GM12878 (cell line): ENCODE results near the gene TTC31. TPM values are rescaled to one million over a fixed set of nuclear protein-coding genes. Genes with fewer than 3 reads are reported as not detected.

Source experiments
- ATAC-seq: fragments of 200-7000 bp; cut with Tn5 transposase; 3 replicates; pipeline ENCODE4 v1.9.1; 2020; ENCODE audit warnings: mild to moderate bottlenecking, moderate library complexity
- BruUV-seq: library from RNA; stranded (reverse); fragments of 400-500 nt; replicated peaks from 2 replicates; lab custom pipeline; 2021; lab: Mats Ljungman, UMichigan
- CTCF ChIA-PET: fragments of 300-600 bp; sonication (Branson Sonifier 250); formaldehyde crosslinking; extraction: SDS; loops from one replicate; lab custom pipeline; 2021; ENCODE audit warnings: inconsistent platforms; lab: Yijun Ruan, JAX
- POLR2A ChIA-PET: fragments of 350-600 bp; formaldehyde crosslinking; extraction: SDS; loops from one replicate; lab custom pipeline; 2021; ENCODE audit warnings: inconsistent platforms; lab: Charles Lee
- RAD21 ChIA-PET: fragments of 300-600 bp; sonication (Branson Sonifier 250); formaldehyde crosslinking; loops from one replicate; lab custom pipeline; 2023; ENCODE audit warnings: antibody characterized with exemption; ENCODE audit not compliant: unreplicated experiment; lab: Charles Lee
- SMC1A ChIA-PET: fragments of 300-600 bp; sonication (Branson Sonifier 250); formaldehyde crosslinking; loops from one replicate; lab custom pipeline; 2023; ENCODE audit not compliant: unreplicated experiment, uncharacterized antibody; lab: Charles Lee
- DNase-seq: peaks from one replicate; pipeline ENCODE4 v3.0.0-alpha.2; 2011; ENCODE audit warnings: low read depth, low spot score
- FAIRE-seq: peaks from 3 replicates; lab custom pipeline; 2011; peaks lifted over from hg19 to GRCh38; lab: Jason Lieb, UNC
- H2AFZ ChIP-seq: 2 replicates; pipeline ENCODE4 v1.6.0; 2011; ENCODE audit warnings: low read depth, low read length, control low read depth; ENCODE audit not compliant: control insufficient read depth
- H3K27ac ChIP-seq: 2 replicates; pipeline ENCODE4 v1.5.1; 2011; ENCODE audit warnings: control low read depth; ENCODE audit not compliant: control insufficient read depth, insufficient read depth
- H3K27me3 ChIP-seq, 2 experiments: replicated peaks in 1 of 2; 2 replicates each; pipeline versions ENCODE4 v1.6.0 to v1.6.1; 2011; ENCODE audit warnings: low read length in 1 of 2; ENCODE audit not compliant: control insufficient read depth in 2 of 2, insufficient read depth in 2 of 2
- H3K36me3 ChIP-seq, 2 experiments: 2 replicates each; pipeline ENCODE4 v1.5.1; 2011; ENCODE audit warnings: low read length in 1 of 2; ENCODE audit not compliant: control insufficient read depth in 2 of 2, insufficient read depth in 2 of 2
- H3K4me1 ChIP-seq: 2 replicates; pipeline ENCODE4 v1.6.1; 2011; ENCODE audit warnings: mild to moderate bottlenecking, low read length, moderate library complexity, mixed read lengths; ENCODE audit not compliant: control insufficient read depth, insufficient read depth
- H3K4me2 ChIP-seq: 2 replicates; pipeline ENCODE4 v1.6.0; 2011; ENCODE audit warnings: control low read depth; ENCODE audit not compliant: control insufficient read depth, insufficient read depth
- H3K4me3 ChIP-seq: fragments of 200-600 bp; sonication (generic); 2 replicates; pipeline ENCODE4 v1.5.1; 2016
- H3K79me2 ChIP-seq: 2 replicates; pipeline ENCODE4 v1.6.0; 2011; ENCODE audit warnings: low read length; ENCODE audit not compliant: control insufficient read depth, insufficient read depth
- H3K9ac ChIP-seq: 2 replicates; pipeline ENCODE4 v1.8.0; 2011; ENCODE audit warnings: low read length, control low read depth, mixed read lengths; ENCODE audit not compliant: control insufficient read depth, insufficient read depth
- H3K9me3 ChIP-seq: replicated peaks from 3 replicates; pipeline ENCODE4 v1.5.1; 2011; ENCODE audit warnings: mild to moderate bottlenecking, low read length; ENCODE audit not compliant: control insufficient read depth, insufficient read depth
- H4K20me1 ChIP-seq: 2 replicates; pipeline ENCODE4 v1.6.0; 2011; ENCODE audit not compliant: control insufficient read depth, insufficient read depth
- BCL3 ChIP-seq: IDR thresholded peaks from 2 replicates; pipeline ENCODE4 v1.6.1; 2011; ENCODE audit warnings: borderline replicate concordance, low read depth, mild to moderate bottlenecking, moderate library complexity, low read length; ENCODE audit not compliant: insufficient read depth, poor library complexity, severe bottlenecking
- CBFB ChIP-seq: IDR thresholded peaks from 2 replicates; pipeline ENCODE4 v1.6.1; 2016; ENCODE audit warnings: antibody characterized with exemption, low read depth
- ELK1 ChIP-seq: IDR thresholded peaks from 2 replicates; pipeline ENCODE4 v1.6.1; 2012; ENCODE audit warnings: low read depth, low read length, improper control_type of control experiment
- FOS ChIP-seq: IDR thresholded peaks from 3 replicates; pipeline ENCODE4 v1.6.1; 2011; ENCODE audit warnings: borderline replicate concordance; ENCODE audit not compliant: insufficient read length; ENCODE audit errors: extremely low read depth
- NFXL1 ChIP-seq: fragments of 450-650 bp; IDR thresholded peaks from 2 replicates; pipeline ENCODE4 v1.6.1; 2017; ENCODE audit warnings: antibody characterized with exemption, mild to moderate bottlenecking, borderline replicate concordance
- PAX5 ChIP-seq: IDR thresholded peaks from 2 replicates; pipeline ENCODE4 v1.6.1; 2011; ENCODE audit warnings: low read depth, low read length, borderline replicate concordance
- PML ChIP-seq: IDR thresholded peaks from 2 replicates; pipeline ENCODE4 v1.6.1; 2012; ENCODE audit warnings: low read length, inconsistent platforms
- POLR2AphosphoS5 ChIP-seq: IDR thresholded peaks from 2 replicates; pipeline ENCODE4 v1.6.1; 2011; ENCODE audit warnings: mild to moderate bottlenecking, low read length, inconsistent platforms
- RCOR1 ChIP-seq: conservative IDR thresholded peaks from 2 replicates; pipeline ENCODE4 v1.6.1; 2012; ENCODE audit warnings: low read depth, low read length, improper control_type of control experiment
- RUNX3 ChIP-seq: IDR thresholded peaks from 2 replicates; pipeline ENCODE4 v1.6.1; 2012; ENCODE audit warnings: low read length, inconsistent platforms
- SIN3A ChIP-seq: IDR thresholded peaks from 2 replicates; pipeline ENCODE4 v1.6.1; 2012; ENCODE audit warnings: low read depth, low read length, improper control_type of control experiment
- TARDBP ChIP-seq: IDR thresholded peaks from 2 replicates; pipeline ENCODE4 v1.6.1; 2016; ENCODE audit warnings: borderline replicate concordance
- WGBS: methylation state at CpG from one replicate; pipeline ENCODE4 v1.1.6; 2016; ENCODE audit warnings: low lambda C conversion rate; ENCODE audit not compliant: insufficient replicate concordance, insufficient coverage; ENCODE audit errors: missing lambda C conversion rate; 5-methylcytosine and 5-hydroxymethylcytosine counted together
- in situ Hi-C: fragments of 300-500 bp; cut with MboI; formaldehyde crosslinking; loops from 9 replicates; pipeline ENCODE4 v1.14.3; 2018; ENCODE audit warnings: mixed read lengths
- intact Hi-C: fragments of 100-400 bp; cut with micrococcal nuclease; formaldehyde crosslinking; loops from one replicate; pipeline ENCODE4 v1.14.2; 2022; ENCODE audit not compliant: unreplicated experiment
- polyA plus RNA-seq, 11 experiments: library from polyadenylated mRNA; depleted of rRNA in 4 of 11; unstranded in 6 of 11; stranded (reverse) in 5 of 11; fragments of >200 nt; fragmentation: Nextera tagmentation in 4 of 11; fragmentation: Illumina TruSeq in 1 of 11; extraction: Ambion mirVana in 4 of 11; extraction: Trizol in 1 of 11; gene quantifications; 1 replicate in 1 of 11; 2 replicates in 10 of 11; pipeline versions ENCODE4 v1.2.1 to v1.2.3, GENCODE V29; 2011 to 2016; ENCODE audit warnings: inconsistent platforms in 2 of 11, missing spikeins in 2 of 11, low read depth in 1 of 11
- total RNA-seq, 4 experiments: library from RNA; depleted of rRNA in 3 of 4; stranded (reverse); fragments of >200 nt in 3 of 4; fragmentation: Illumina TruSeq in 1 of 4; extraction: Trizol in 1 of 4; gene quantifications; 2 replicates each; pipeline versions ENCODE4 v1.2.1 to v1.2.3, GENCODE V29; 2013 to 2021

TTC31 gene
- total and polyA plus RNA-seq, 10 of the 15 experiments (the other 5 are each of a cell fraction or from before 2014, with no cell fraction given), result 6.5 to 34.9 (median 25.9) TPM

- no peaks in the 10 kb centered on the region for H3K9me3 ChIP-seq
- ChIA-PET RAD21 (interaction anchor here (0.7 to 1.8 kb wide), 4 partner anchors 29 to 607 kb away, joined by 3 to 4 read pairs (median 4); partner anchors contain the start of gene PCGF1), POLR2A (interaction anchor here (1.0 to 1.1 kb wide), 2 partner anchors 30 to 37 kb away, joined by 3 read pairs; no protein-coding TSS in a partner anchor), CTCF (interaction anchor here (1.3 to 14.3 kb wide), 4 partner anchors 13 to 61 kb away, joined by 3 to 96 read pairs (median 20); partner anchors contain the start of genes AUP1, CCDC142, DQX1 and HTRA2), SMC1A (interaction anchor here (1.1 to 5.3 kb wide), 2 partner anchors 12 to 43 kb away, joined by 5 to 60 read pairs; no protein-coding TSS in a partner anchor)
- ATAC-seq (no peak), FAIRE-seq (no peak), DNase-seq (no peak)
- in situ Hi-C loops, result no loop called here
- H3K4me2 ChIP-seq, result no peak overlapping the region
- no peak overlapping the region for H3K4me3 ChIP-seq
- H4K20me1 ChIP-seq, result no peaks in the 10 kb centered on the region
- BruUV-seq, result no TSS peak
- intact Hi-C loops, result no loop called here
- no peak overlapping the region for H3K9ac ChIP-seq
- no peak overlapping the region for H3K27ac ChIP-seq
- no peak overlapping the region for H2AFZ ChIP-seq
- H3K36me3 ChIP-seq, result no peaks in the 10 kb centered on the region; a peak in 3 of 4 replicates
- no peak for TF ChIP-seq FOS
- no peak for TF ChIP-seq POLR2AphosphoS5
- no peak for TF ChIP-seq BCL3
- TF ChIP-seq ELK1, result no peak
- TF ChIP-seq RUNX3, result no peak
- TF ChIP-seq SIN3A, result no peak
- no peak for TF ChIP-seq PAX5
- TF ChIP-seq PML, result no peak
- TF ChIP-seq CBFB, result no peak
- no peak for TF ChIP-seq NFXL1
- TF ChIP-seq TARDBP, result no peak
- no peak for TF ChIP-seq RCOR1
- 96% methylated on average over 1 of the region's 1 CpG for WGBS
- H3K27me3 ChIP-seq, result no peaks in the 10 kb centered on the region
- peaks cover 23% of the 10 kb centered on the region for H3K4me1 ChIP-seq
- peaks cover 12% of the 10 kb centered on the region for H3K79me2 ChIP-seq
Measured at GRCh38 chr2:74542978-74543377, 60.1 kb downstream of the TTC31 start.

Other genes with a start within 250 kb of the TTC31 start
Only the 7 nearest of the 20 such genes appear.
- gene INO80B, start 28.0 kb upstream of the TTC31 start, total RNA-seq (2014; rRNA removed), result 14.8 and 16.5 TPM in 2 replicates
- 11.0 and 11.2 TPM in 2 replicates for gene INO80B, start 28.0 kb upstream of the TTC31 start, total RNA-seq (2014; rRNA removed; fragmentation: Illumina TruSeq; extraction: Trizol)
- gene INO80B, start 28.0 kb upstream of the TTC31 start, total RNA-seq (2021), result 26.7 and 26.9 TPM in 2 replicates
- gene INO80B, start 28.0 kb upstream of the TTC31 start, polyA plus RNA-seq (2011; rRNA removed), result 11.3 and 14.8 TPM in 2 replicates
- 13.7 and 15.0 TPM in 2 replicates for gene INO80B, start 28.0 kb upstream of the TTC31 start, polyA plus RNA-seq (2014; fragmentation: Illumina TruSeq; extraction: Trizol)
- gene INO80B, start 28.0 kb upstream of the TTC31 start, polyA plus RNA-seq (2014; fragmentation: Nextera tagmentation; extraction: Ambion mirVana), result 1 to 10 TPM; 1.3 to 1.8 TPM
- 16.7 and 21.3 TPM in 2 replicates for gene INO80B, start 28.0 kb upstream of the TTC31 start, polyA plus RNA-seq (2014; rRNA removed)
- gene INO80B, start 28.0 kb upstream of the TTC31 start, polyA plus RNA-seq (2016; fragmentation: Nextera tagmentation; extraction: Ambion mirVana), result 1 to 10 TPM; 5.0 to 6.7 TPM
- gene WBP1, start 24.6 kb upstream of the TTC31 start, total RNA-seq (2014; rRNA removed), result 46.3 and 53.3 TPM in 2 replicates
- gene WBP1, start 24.6 kb upstream of the TTC31 start, total RNA-seq (2014; rRNA removed; fragmentation: Illumina TruSeq; extraction: Trizol), result 23.6 and 25.5 TPM in 2 replicates
- 42.5 and 46.6 TPM in 2 replicates for gene WBP1, start 24.6 kb upstream of the TTC31 start, total RNA-seq (2021)
- gene WBP1, start 24.6 kb upstream of the TTC31 start, polyA plus RNA-seq (2011; rRNA removed), result 27.2 and 43.0 TPM in 2 replicates
- 20.4 and 47.7 TPM in 2 replicates for gene WBP1, start 24.6 kb upstream of the TTC31 start, polyA plus RNA-seq (2014; fragmentation: Illumina TruSeq; extraction: Trizol)
- 10 to 100 TPM in 1 of 2 experiments, 1 to 10 TPM in 1; 4.2 to 11.5 TPM for gene WBP1, start 24.6 kb upstream of the TTC31 start, polyA plus RNA-seq (2014; fragmentation: Nextera tagmentation; extraction: Ambion mirVana)
- gene WBP1, start 24.6 kb upstream of the TTC31 start, polyA plus RNA-seq (2014; rRNA removed), result 76.8 and 78.0 TPM in 2 replicates
- gene WBP1, start 24.6 kb upstream of the TTC31 start, polyA plus RNA-seq (2016; fragmentation: Nextera tagmentation; extraction: Ambion mirVana), result 10 to 100 TPM; 38.5 to 44.6 TPM
- gene MOGS, start 17.7 kb upstream of the TTC31 start, total RNA-seq (2014; rRNA removed), result 48.9 and 52.2 TPM in 2 replicates
- 24.8 and 25.3 TPM in 2 replicates for gene MOGS, start 17.7 kb upstream of the TTC31 start, total RNA-seq (2014; rRNA removed; fragmentation: Illumina TruSeq; extraction: Trizol)
- gene MOGS, start 17.7 kb upstream of the TTC31 start, total RNA-seq (2021), result 54.5 and 60.4 TPM in 2 replicates
- 20.4 and 36.2 TPM in 2 replicates for gene MOGS, start 17.7 kb upstream of the TTC31 start, polyA plus RNA-seq (2011; rRNA removed)
- 29.8 and 34.1 TPM in 2 replicates for gene MOGS, start 17.7 kb upstream of the TTC31 start, polyA plus RNA-seq (2014; fragmentation: Illumina TruSeq; extraction: Trizol)
- 1 to 10 TPM; 3.7 to 3.9 TPM for gene MOGS, start 17.7 kb upstream of the TTC31 start, polyA plus RNA-seq (2014; fragmentation: Nextera tagmentation; extraction: Ambion mirVana)
- gene MOGS, start 17.7 kb upstream of the TTC31 start, polyA plus RNA-seq (2014; rRNA removed), result 49.0 and 52.7 TPM in 2 replicates
- gene MOGS, start 17.7 kb upstream of the TTC31 start, polyA plus RNA-seq (2016; fragmentation: Nextera tagmentation; extraction: Ambion mirVana), result 10 to 100 TPM; 21.5 to 30.7 TPM
- 70.6 and 73.5 TPM in 2 replicates for gene MRPL53, start 10.4 kb upstream of the TTC31 start, total RNA-seq (2014; rRNA removed)
- 40.6 and 46.7 TPM in 2 replicates for gene MRPL53, start 10.4 kb upstream of the TTC31 start, total RNA-seq (2014; rRNA removed; fragmentation: Illumina TruSeq; extraction: Trizol)
- 131 and 146 TPM in 2 replicates for gene MRPL53, start 10.4 kb upstream of the TTC31 start, total RNA-seq (2021)
- gene MRPL53, start 10.4 kb upstream of the TTC31 start, polyA plus RNA-seq (2011; rRNA removed), result 25.6 and 27.2 TPM in 2 replicates
- 3.7 and 15.1 TPM in 2 replicates for gene MRPL53, start 10.4 kb upstream of the TTC31 start, polyA plus RNA-seq (2014; fragmentation: Illumina TruSeq; extraction: Trizol)
- gene MRPL53, start 10.4 kb upstream of the TTC31 start, polyA plus RNA-seq (2014; fragmentation: Nextera tagmentation; extraction: Ambion mirVana), result 10 to 100 TPM; 40.8 to 94.1 TPM
- 88.3 and 116 TPM in 2 replicates for gene MRPL53, start 10.4 kb upstream of the TTC31 start, polyA plus RNA-seq (2014; rRNA removed)
- gene MRPL53, start 10.4 kb upstream of the TTC31 start, polyA plus RNA-seq (2016; fragmentation: Nextera tagmentation; extraction: Ambion mirVana), result 100 to 1,000 TPM; 166 to 167 TPM
- gene CCDC142, start 83 bp upstream of the TTC31 start, total RNA-seq (2014; rRNA removed), result 16.3 and 16.9 TPM in 2 replicates
- 10.6 and 10.9 TPM in 2 replicates for gene CCDC142, start 83 bp upstream of the TTC31 start, total RNA-seq (2014; rRNA removed; fragmentation: Illumina TruSeq; extraction: Trizol)
- gene CCDC142, start 83 bp upstream of the TTC31 start, total RNA-seq (2021), result 7.6 and 15.7 TPM in 2 replicates
- 2.2 and 5.0 TPM in 2 replicates for gene CCDC142, start 83 bp upstream of the TTC31 start, polyA plus RNA-seq (2011; rRNA removed)
- 5.2 and 7.1 TPM in 2 replicates for gene CCDC142, start 83 bp upstream of the TTC31 start, polyA plus RNA-seq (2014; fragmentation: Illumina TruSeq; extraction: Trizol)
- gene CCDC142, start 83 bp upstream of the TTC31 start, polyA plus RNA-seq (2014; fragmentation: Nextera tagmentation; extraction: Ambion mirVana), result 1 to 10 TPM in 1 of 2 experiments, under 1 TPM in 1; 0.93 to 1.5 TPM
- 12.5 and 14.8 TPM in 2 replicates for gene CCDC142, start 83 bp upstream of the TTC31 start, polyA plus RNA-seq (2014; rRNA removed)
- gene CCDC142, start 83 bp upstream of the TTC31 start, polyA plus RNA-seq (2016; fragmentation: Nextera tagmentation; extraction: Ambion mirVana), result 1 to 10 TPM; 8.2 to 9.9 TPM
- gene LBX2, start 16.5 kb downstream of the TTC31 start, total RNA-seq (2014; rRNA removed), result 0.98 and 4.0 TPM in 2 replicates
- gene LBX2, start 16.5 kb downstream of the TTC31 start, total RNA-seq (2014; rRNA removed; fragmentation: Illumina TruSeq; extraction: Trizol), result 0.22 and 0.46 TPM in 2 replicates
- gene LBX2, start 16.5 kb downstream of the TTC31 start, total RNA-seq (2021), result 0.88 and 1.2 TPM in 2 replicates
- gene LBX2, start 16.5 kb downstream of the TTC31 start, polyA plus RNA-seq (2011; rRNA removed), result 0.13 and 0.15 TPM in 2 replicates
- 0.32 and 0.89 TPM in 2 replicates for gene LBX2, start 16.5 kb downstream of the TTC31 start, polyA plus RNA-seq (2014; fragmentation: Illumina TruSeq; extraction: Trizol)
- gene LBX2, start 16.5 kb downstream of the TTC31 start, polyA plus RNA-seq (2014; fragmentation: Nextera tagmentation; extraction: Ambion mirVana), result under 1 TPM; 0.08 to 0.09 TPM
- gene LBX2, start 16.5 kb downstream of the TTC31 start, polyA plus RNA-seq (2014; rRNA removed), result 1.3 and 1.4 TPM in 2 replicates
- under 1 TPM; 0.20 to 0.88 TPM for gene LBX2, start 16.5 kb downstream of the TTC31 start, polyA plus RNA-seq (2016; fragmentation: Nextera tagmentation; extraction: Ambion mirVana)
- gene PCGF1, start 24.6 kb downstream of the TTC31 start, total RNA-seq (2014; rRNA removed), result 26.6 and 27.4 TPM in 2 replicates
- 23.1 and 23.4 TPM in 2 replicates for gene PCGF1, start 24.6 kb downstream of the TTC31 start, total RNA-seq (2014; rRNA removed; fragmentation: Illumina TruSeq; extraction: Trizol)
- gene PCGF1, start 24.6 kb downstream of the TTC31 start, total RNA-seq (2021), result 25.8 and 27.4 TPM in 2 replicates
- gene PCGF1, start 24.6 kb downstream of the TTC31 start, polyA plus RNA-seq (2011; rRNA removed), result 23.9 and 36.3 TPM in 2 replicates
- gene PCGF1, start 24.6 kb downstream of the TTC31 start, polyA plus RNA-seq (2014; fragmentation: Illumina TruSeq; extraction: Trizol), result 23.0 and 25.9 TPM in 2 replicates
- gene PCGF1, start 24.6 kb downstream of the TTC31 start, polyA plus RNA-seq (2014; fragmentation: Nextera tagmentation; extraction: Ambion mirVana), result 10 to 100 TPM; 42.5 to 50.8 TPM
- gene PCGF1, start 24.6 kb downstream of the TTC31 start, polyA plus RNA-seq (2014; rRNA removed), result 27.6 and 28.1 TPM in 2 replicates
- 10 to 100 TPM; 25.6 to 27.4 TPM for gene PCGF1, start 24.6 kb downstream of the TTC31 start, polyA plus RNA-seq (2016; fragmentation: Nextera tagmentation; extraction: Ambion mirVana)